Sigmoid colon (tissue), 7 donors: ENCODE measurements around the gene PACRG. TPM values are rescaled to one million over a fixed set of nuclear protein-coding genes. Genes with fewer than 3 reads are reported as not detected.

ENCODE experiments used
- DNase-seq: peaks from one replicate; pipeline ENCODE4 v3.0.0-alpha.2; 2019
- H3K27ac ChIP-seq, 4 donors: fragments of 200-600 bp; sonication (generic); one replicate each; pipeline ENCODE4 v1.5.1; 2016 to 2019; ENCODE audit warnings: mild to moderate bottlenecking in 1 of 4
- H3K27me3 ChIP-seq, 3 donors: fragments of 200-600 bp; sonication (generic); one replicate each; pipeline ENCODE4 v1.5.1; 2019; ENCODE audit warnings: mild to moderate bottlenecking in 1 of 3
- H3K36me3 ChIP-seq, 4 donors: fragments of 200-600 bp; sonication (generic); one replicate each; pipeline ENCODE4 v1.5.1; 2016 to 2019
- H3K4me1 ChIP-seq, 4 donors: fragments of 200-600 bp; sonication (generic); one replicate each; pipeline ENCODE4 v1.5.1; 2017 to 2019
- H3K4me3 ChIP-seq, 4 donors: fragments of 200-600 bp; sonication (generic); one replicate each; pipeline ENCODE4 v1.5.1; 2017 to 2019; ENCODE audit warnings: mild to moderate bottlenecking in 2 of 4, moderate library complexity in 1 of 4
- H3K9me3 ChIP-seq, 4 donors: fragments of 200-600 bp in 3 of 4; sonication (generic) in 3 of 4; one replicate each; pipeline versions ENCODE4 v1.5.1 to v1.6.1; 2013 to 2019
- EP300 ChIP-seq, 4 donors: sonication (generic); formaldehyde crosslinking; IDR thresholded peaks; one replicate each; pipeline ENCODE4 v1.6.1; 2017; ENCODE audit warnings: antibody characterized with exemption in 4 of 4
- POLR2A ChIP-seq, 2 donors: fragments of 450-650 bp; IDR thresholded peaks; one replicate each; pipeline ENCODE4 v1.6.1; 2016; ENCODE audit warnings: antibody characterized with exemption in 2 of 2, mild to moderate bottlenecking in 2 of 2, moderate library complexity in 2 of 2
- POLR2AphosphoS5 ChIP-seq, 4 donors: sonication (generic); formaldehyde crosslinking; IDR thresholded peaks; one replicate each; pipeline ENCODE4 v1.6.1; 2017; ENCODE audit warnings: antibody characterized with exemption in 4 of 4
- WGBS, 2 donors: extraction: QIAGEN DNeasy Blood & Tissue Kit; methylation state at CpG; one replicate each; pipeline ENCODE4 v1.1.7; 2013; 5-methylcytosine and 5-hydroxymethylcytosine counted together
- intact Hi-C: fragments of 100-400 bp; cut with DNase I; formaldehyde crosslinking; loops from one replicate; pipeline ENCODE4 v1.15.1; 2023
- polyA plus RNA-seq, 3 donors: library from polyadenylated mRNA; stranded (reverse); fragments of 200-250 nt; gene quantifications; one replicate each; pipeline ENCODE4 v1.2.3, GENCODE V29; 2013
- total RNA-seq, 4 donors: library from RNA; depleted of rRNA; stranded (reverse); fragments of >200 nt; gene quantifications; one replicate each; pipeline ENCODE4 v1.1.0, GENCODE V29; 2016
- TF ChIP-seq, protein P1 (sequence below), 4 experiments: fragments of 450-650 bp in 3 of 4; fragments of 200-600 bp in 1 of 4; IDR thresholded peaks; one replicate each; pipeline ENCODE4 v1.5.1; 2016 to 2019; ENCODE audit warnings: antibody characterized with exemption in 4 of 4, mild to moderate bottlenecking in 3 of 4, moderate library complexity in 2 of 4
- donor health status: healthy with polysubstance abuse.
- donor health status: Bipolar disorder and iron deficiency.
- donor health status: healthy.

PACRG gene
- total and polyA plus RNA-seq, 7 donors: 0.12 to 6.9 (median 0.95) TPM; not detected in 2

- peak overlapping the region in 3 of 4 donors; percentile 3 to 38 (median 26) for H3K4me3 ChIP-seq
Measured at GRCh38 chr6:163259689-163260088, 531.9 kb downstream of the PACRG start.

GRCh38 chr6:163260111-163260895 is 532.5 kb downstream of the PACRG start:
- TF ChIP-seq EP300 (IDR thresholded peaks at IDR 0.05) (no peak), POLR2A (IDR thresholded peaks at IDR 0.05) (no peak), POLR2AphosphoS5 (IDR thresholded peaks at IDR 0.05) (no peak)
- TF ChIP-seq, protein P1, sequence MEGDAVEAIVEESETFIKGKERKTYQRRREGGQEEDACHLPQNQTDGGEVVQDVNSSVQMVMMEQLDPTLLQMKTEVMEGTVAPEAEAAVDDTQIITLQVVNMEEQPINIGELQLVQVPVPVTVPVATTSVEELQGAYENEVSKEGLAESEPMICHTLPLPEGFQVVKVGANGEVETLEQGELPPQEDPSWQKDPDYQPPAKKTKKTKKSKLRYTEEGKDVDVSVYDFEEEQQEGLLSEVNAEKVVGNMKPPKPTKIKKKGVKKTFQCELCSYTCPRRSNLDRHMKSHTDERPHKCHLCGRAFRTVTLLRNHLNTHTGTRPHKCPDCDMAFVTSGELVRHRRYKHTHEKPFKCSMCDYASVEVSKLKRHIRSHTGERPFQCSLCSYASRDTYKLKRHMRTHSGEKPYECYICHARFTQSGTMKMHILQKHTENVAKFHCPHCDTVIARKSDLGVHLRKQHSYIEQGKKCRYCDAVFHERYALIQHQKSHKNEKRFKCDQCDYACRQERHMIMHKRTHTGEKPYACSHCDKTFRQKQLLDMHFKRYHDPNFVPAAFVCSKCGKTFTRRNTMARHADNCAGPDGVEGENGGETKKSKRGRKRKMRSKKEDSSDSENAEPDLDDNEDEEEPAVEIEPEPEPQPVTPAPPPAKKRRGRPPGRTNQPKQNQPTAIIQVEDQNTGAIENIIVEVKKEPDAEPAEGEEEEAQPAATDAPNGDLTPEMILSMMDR (IDR thresholded peaks at IDR 0.05): no peak
- peak overlapping the region in 3 of 4 donors; percentile 3 to 38 (median 26) for H3K4me3 ChIP-seq
- peak overlapping the region in 3 of 4 donors; percentile 2 to 54 (median 46) for H3K27ac ChIP-seq
- DNase-seq: no peak
- peaks cover 0 to 16% (median 7%) of the 10 kb centered on the region in 4 donors for H3K4me1 ChIP-seq
- H3K27me3 ChIP-seq: no peaks in the 10 kb centered on the region
- intact Hi-C loops: no loop called here
- 25 to 26% methylated on average over 21 of the region's 21 CpGs for WGBS, 2 donors
- no peaks in the 10 kb centered on the region for H3K36me3 ChIP-seq
- no peaks in the 10 kb centered on the region for H3K9me3 ChIP-seq

More at GRCh38 chr6:163259689-163260088, 531.9 kb downstream of the PACRG start:
- TF ChIP-seq EP300 (IDR thresholded peaks at IDR 0.05) (no peak), POLR2AphosphoS5 (IDR thresholded peaks at IDR 0.05) (no peak), POLR2A (IDR thresholded peaks at IDR 0.05) (no peak)
- TF ChIP-seq, protein P1 (IDR thresholded peaks at IDR 0.05): no peak
- no peaks in the 10 kb centered on the region for H3K9me3 ChIP-seq
- H3K4me1 ChIP-seq: peaks cover 0 to 16% (median 7%) of the 10 kb centered on the region in 4 donors
- no peaks in the 10 kb centered on the region for H3K36me3 ChIP-seq
- no peaks in the 10 kb centered on the region for H3K27me3 ChIP-seq
- intact Hi-C loops: no loop called here
- 74 to 90% methylated on average over 8 of the region's 8 CpGs for WGBS, 2 donors
- H3K27ac ChIP-seq: peak overlapping the region in 1 of 4 donors; percentile 54
- no peak for DNase-seq

DNA sequence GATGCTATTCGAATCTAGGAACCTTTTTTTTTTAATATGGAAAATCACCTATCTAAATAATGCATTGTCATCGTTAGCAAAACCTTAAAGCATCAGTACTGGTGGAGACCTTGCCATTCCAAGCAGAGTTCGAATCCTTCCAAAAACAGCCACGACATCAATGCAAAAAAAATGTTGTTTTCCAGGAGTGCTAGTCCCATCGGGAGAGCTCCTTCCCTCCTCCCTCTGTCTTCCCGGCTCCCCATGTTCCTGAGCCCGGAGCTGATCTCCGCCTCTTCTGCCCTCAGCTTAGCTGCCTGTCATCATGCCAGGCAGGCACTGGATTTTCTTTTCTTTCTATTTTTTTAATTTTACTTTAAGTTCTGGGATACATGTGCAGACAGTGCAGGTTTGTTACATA is 533.1 kb downstream of the PACRG start:
- WGBS, 2 donors: 41 to 47% methylated on average over 8 of the region's 8 CpGs
- no peak for DNase-seq
- H3K4me1 ChIP-seq: peaks cover 0 to 16% (median 7%) of the 10 kb centered on the region in 4 donors
- intact Hi-C loops: no loop called here
- peak overlapping the region in 2 of 4 donors; percentile 26 to 38 for H3K4me3 ChIP-seq
- no peaks in the 10 kb centered on the region for H3K9me3 ChIP-seq
- H3K27me3 ChIP-seq: no peaks in the 10 kb centered on the region
- no peak for TF ChIP-seq POLR2A (IDR thresholded peaks at IDR 0.05)
- H3K27ac ChIP-seq: peak overlapping the region in 3 of 4 donors; percentile 2 to 54 (median 46)
- no peaks in the 10 kb centered on the region for H3K36me3 ChIP-seq

- H3K36me3 ChIP-seq: no peaks in the 10 kb centered on the region
- H3K27me3 ChIP-seq: no peaks in the 10 kb centered on the region
- no peak for DNase-seq
- WGBS, 2 donors: 85 to 87% methylated on average over 4 of the region's 4 CpGs
- peaks cover 0 to 16% (median 7%) of the 10 kb centered on the region in 4 donors for H3K4me1 ChIP-seq
- no peak overlapping the region for H3K4me3 ChIP-seq
- intact Hi-C loops: no loop called here
- H3K27ac ChIP-seq: peak overlapping the region in 1 of 4 donors; percentile 2
- no peak for TF ChIP-seq EP300 (IDR thresholded peaks at IDR 0.05)
- TF ChIP-seq POLR2A (IDR thresholded peaks at IDR 0.05): no peak
- TF ChIP-seq POLR2AphosphoS5 (IDR thresholded peaks at IDR 0.05): no peak
- TF ChIP-seq, protein P1 (IDR thresholded peaks at IDR 0.05): no peak
- H3K9me3 ChIP-seq: no peaks in the 10 kb centered on the region
Measured at GRCh38 chr6:163261361-163261760, 533.6 kb downstream of the PACRG start.

GRCh38 chr6:163262080-163262479 is 534.3 kb downstream of the PACRG start:
- Histone ChIP-seq H3K27me3 (no peaks in the 10 kb centered on the region), H3K4me1 (peaks cover 0 to 16% (median 7%) of the 10 kb centered on the region in 4 donors), H3K36me3 (no peaks in the 10 kb centered on the region), H3K9me3 (no peaks in the 10 kb centered on the region), H3K4me3 (no peak overlapping the region), H3K27ac (peak overlapping the region in 2 of 4 donors; percentile 10 to 32)
- WGBS, 2 donors: 75 to 87% methylated on average over 7 of the region's 7 CpGs
- TF ChIP-seq EP300 (IDR thresholded peaks at IDR 0.05) (no peak), POLR2A (IDR thresholded peaks at IDR 0.05) (no peak), POLR2AphosphoS5 (IDR thresholded peaks at IDR 0.05) (no peak)
- TF ChIP-seq, protein P1 (IDR thresholded peaks at IDR 0.05): no peak
- intact Hi-C loops: no loop called here
- DNase-seq: no peak
